Measurements from ENCODE around the gene KIRREL1.

GRCh38 chr1:158016651-158017335, 23.3 kb downstream of the KIRREL1 start:
- TF ChIP-seq CTCF (IDR thresholded peaks at IDR 0.05) (no peak), POLR2A (IDR thresholded peaks at IDR 0.05) (no peak), POLR2AphosphoS5 (IDR thresholded peaks at IDR 0.05) (no peak)
